Adrenal gland (tissue), 5 donors: ENCODE data around the gene HEMK1.

ENCODE experiments used
- CTCF ChIP-seq, 6 experiments: fragments of 450-650 bp in 4 of 6; fragments of 200-600 bp in 2 of 6; sonication (generic) in 1 of 6; IDR thresholded peaks; 1 replicate in 5 of 6; 2 replicates in 1 of 6; pipeline versions ENCODE4 v1.5.1 to v1.8.0; 2016 to 2021; ENCODE audit warnings: antibody characterized with exemption in 6 of 6, mild to moderate bottlenecking in 2 of 6, moderate library complexity in 1 of 6
- POLR2A ChIP-seq, 2 donors: fragments of 450-650 bp; IDR thresholded peaks; one replicate each; pipeline ENCODE4 v1.6.1; 2017; ENCODE audit warnings: antibody characterized with exemption in 2 of 2, mild to moderate bottlenecking in 2 of 2, moderate library complexity in 1 of 2
- donor health status: DM: no; HTN: no; CAD: no.

- TF ChIP-seq POLR2A (IDR thresholded peaks at IDR 0.05) (no peak), CTCF (IDR thresholded peaks at IDR 0.05) (no peak)
Measured at GRCh38 chr3:50587373-50587772, 18.1 kb downstream of the HEMK1 start.
